Putamen (tissue), 1 donor: Measurements from ENCODE around the gene YBX2.
"Not testable (repeated sequence)": the region's sequence is repeated elsewhere in the genome, so short reads cannot be mapped to it uniquely, and the experiment has no call there.

Source experiments
- DNase-seq: peaks from one replicate; pipeline ENCODE4 v3.0.0-alpha.2; 2016; ENCODE audit warnings: low spot score

The YBX2 gene

GRCh38 chr17:7262935-7263800 is 31.3 kb downstream of the YBX2 start:
- DNase-seq = no peak

DNA sequence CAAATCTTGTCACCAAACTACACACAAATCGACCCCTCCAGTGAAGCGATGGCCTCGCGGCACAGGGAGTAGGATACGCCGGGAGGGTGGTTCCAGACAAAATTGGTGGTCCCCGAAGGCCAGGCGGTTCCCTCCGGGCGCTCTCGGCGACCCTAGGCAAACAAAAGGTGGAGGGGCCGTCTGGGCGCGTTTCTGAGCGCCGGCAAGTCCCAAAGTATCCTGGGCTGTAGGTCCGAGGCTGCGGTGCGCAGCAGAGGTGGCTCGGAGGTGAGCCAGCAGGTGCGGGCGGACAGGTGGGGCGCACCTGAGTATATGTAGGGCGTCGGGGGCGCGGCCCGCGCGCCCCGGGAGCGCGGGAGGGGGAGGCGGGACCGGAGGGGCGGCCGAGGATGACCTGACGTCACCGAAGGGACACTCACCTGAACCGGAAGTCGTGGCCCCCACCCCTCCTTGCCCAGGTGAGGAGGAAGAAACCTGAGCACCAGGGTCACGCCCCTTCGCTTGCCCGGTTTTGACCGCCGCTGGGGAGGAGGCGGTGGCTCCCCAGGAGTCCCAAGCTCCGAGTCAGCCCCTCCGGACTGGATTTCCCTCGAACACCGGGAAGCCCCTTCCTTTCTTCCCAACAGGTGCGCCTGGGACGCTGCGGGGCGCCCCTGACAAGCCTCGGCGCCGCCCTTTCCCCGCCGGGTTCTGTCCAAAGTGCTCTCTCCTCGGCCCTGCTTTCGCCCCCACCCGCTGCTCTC is 32.1 kb downstream of the YBX2 start, which contains the start of gene CLDN7:
CLDN7 (minus strand) TSS at position 287 of the 743 bp plus-strand sequence. CDS start 435 bp downstream, outside the sequence.
- DNase-seq = no peak

GRCh38 chr17:7261379-7262191 is 32.9 kb downstream of the YBX2 start:
- no peak for DNase-seq

- DNase-seq = no peak
Measured at GRCh38 chr17:7260651-7261378, 33.6 kb downstream of the YBX2 start.

GRCh38 chr17:7260151-7260550 is 34.3 kb downstream of the YBX2 start:
- no peak for DNase-seq

DNA sequence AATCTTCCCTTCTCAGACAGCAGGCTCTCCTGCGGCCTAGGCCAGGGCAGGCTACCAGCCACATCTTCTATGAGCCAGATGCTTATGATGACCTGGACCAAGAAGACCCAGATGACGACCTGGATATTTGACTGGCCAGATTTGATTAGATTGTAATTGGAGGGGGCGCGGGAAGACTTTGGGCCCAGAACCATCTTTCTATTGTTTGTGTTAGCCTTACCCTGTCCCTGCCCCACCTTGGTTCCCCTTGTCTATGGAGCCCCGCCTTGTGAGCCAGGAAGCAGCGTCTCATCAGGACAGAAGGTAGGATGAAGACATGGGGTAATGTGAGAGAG is 34.9 kb downstream of the YBX2 start:
- no peak for DNase-seq

DNA sequence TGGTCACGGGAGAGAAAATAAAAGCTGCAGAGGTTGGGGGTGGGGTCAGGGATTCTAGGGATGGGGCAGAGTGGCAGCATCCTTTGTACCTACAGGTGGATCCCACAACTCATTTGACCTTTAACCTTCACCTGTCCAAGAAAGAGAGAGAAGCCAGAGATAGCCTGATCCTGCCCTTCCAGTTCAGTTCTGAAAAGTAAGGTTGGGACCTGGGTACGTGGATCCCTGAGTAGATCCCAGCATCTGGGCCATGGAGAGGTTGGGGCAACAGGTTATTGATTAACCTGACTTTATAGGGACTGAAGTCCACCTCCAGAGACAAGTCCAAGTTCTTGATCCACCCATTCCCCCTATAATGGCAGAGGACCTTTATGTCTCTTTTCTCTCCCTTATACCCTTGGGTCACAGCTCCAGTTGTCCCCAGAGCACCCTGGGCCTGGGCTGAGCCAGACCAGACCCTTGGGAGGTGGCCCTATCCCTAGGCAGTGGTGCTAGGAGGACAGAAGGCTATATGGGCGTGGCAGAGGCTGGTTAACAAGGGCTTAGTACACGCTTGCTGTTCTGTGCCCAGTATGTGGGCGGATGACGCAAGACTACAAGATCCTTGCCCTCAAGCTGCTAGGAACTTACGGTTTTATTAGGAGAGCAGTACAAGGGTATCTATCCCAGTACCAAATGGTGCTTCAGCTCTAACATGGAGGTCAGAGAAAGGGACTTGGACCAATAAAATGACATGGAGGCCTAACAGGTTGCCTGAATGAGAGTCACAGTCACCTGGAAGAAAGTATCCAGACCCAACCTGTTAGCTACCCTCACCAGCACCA is 35.5 kb downstream of the YBX2 start:
- DNase-seq = no peak

- no peak for DNase-seq
Measured at GRCh38 chr17:7256766-7257456, 37.5 kb downstream of the YBX2 start.

DNA sequence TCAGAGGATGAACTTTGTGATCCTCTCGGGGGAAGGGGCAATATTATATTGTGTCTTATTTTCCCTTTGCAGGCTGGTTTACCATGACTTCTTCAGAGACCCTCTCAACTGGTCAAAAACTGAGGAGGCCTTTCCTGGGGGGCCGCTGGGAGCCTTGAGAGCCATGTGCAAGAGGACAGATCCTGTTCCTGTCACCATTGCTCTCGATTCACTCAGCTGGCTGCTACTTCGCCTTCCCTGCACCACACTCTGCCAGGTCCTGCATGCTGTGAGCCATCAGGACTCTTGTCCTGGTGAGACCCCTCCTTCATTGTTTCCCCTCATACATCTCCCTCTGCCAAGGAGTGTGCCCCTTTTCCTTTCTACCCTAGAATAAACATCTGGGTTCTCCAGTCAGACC is 39.9 kb downstream of the YBX2 start:
- DNase-seq = no peak

- no peak for DNase-seq
Measured at GRCh38 chr17:7253082-7253481, 41.4 kb downstream of the YBX2 start.

GRCh38 chr17:7252176-7253043 is 42.0 kb downstream of the YBX2 start, which contains the start of gene ELP5:
TSS of gene ELP5 (plus strand) at chr17:7252215. CDS start at chr17:7252551, 336 bp downstream.
- peak; percentile 90 for DNase-seq

- DNase-seq = peak; percentile 99
Measured at GRCh38 chr17:7251661-7252175, 42.7 kb downstream of the YBX2 start, which contains the start of gene CTDNEP1. TSS of gene CTDNEP1 (minus strand) at chr17:7251734. CDS start at chr17:7251296, 438 bp downstream.

GRCh38 chr17:7250695-7251627 is 43.5 kb downstream of the YBX2 start:
- DNase-seq = no peak

DNA sequence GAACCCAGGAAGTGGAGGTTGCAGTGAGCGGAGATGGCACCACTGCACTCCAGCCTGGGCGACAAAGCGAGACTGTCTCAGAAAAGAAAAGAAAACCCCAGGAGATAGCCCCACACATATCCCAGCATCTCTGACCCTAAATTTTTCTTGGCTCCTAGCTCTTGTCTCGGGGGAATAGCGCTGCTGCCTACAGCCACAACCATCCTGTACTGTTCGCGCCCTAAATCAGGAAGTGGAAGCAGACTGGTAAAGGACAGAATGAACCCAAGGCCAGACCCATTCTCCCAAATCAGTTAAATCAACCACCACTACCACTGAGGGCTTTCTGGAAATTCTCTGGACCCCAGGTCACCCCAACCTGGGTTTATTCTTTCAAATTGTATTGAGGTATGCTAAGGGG is 44.6 kb downstream of the YBX2 start:
- DNase-seq = no peak

DNA sequence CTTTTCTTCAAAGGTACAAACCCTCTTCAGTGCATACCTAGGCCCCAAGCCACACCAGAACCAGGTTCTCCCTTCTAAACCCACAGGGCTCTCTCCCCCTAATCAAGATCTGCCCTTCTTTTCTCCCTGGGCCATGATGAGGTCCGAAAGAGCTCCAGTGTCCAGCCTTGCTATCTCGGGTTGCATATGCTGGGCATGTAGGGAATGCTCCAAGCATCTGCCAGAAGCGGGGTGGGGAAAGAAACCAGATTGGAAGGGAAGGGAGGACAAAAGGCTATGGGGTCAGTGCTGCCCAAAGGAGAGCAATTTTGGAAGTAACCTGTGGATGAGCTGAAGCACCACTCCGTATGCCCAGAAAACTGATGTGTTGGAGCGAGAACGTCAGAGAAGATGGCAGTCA is 45.2 kb downstream of the YBX2 start:
- no peak for DNase-seq

GRCh38 chr17:7248796-7249195 is 45.6 kb downstream of the YBX2 start:
- no peak for DNase-seq

- DNase-seq = no peak
Measured at GRCh38 chr17:7246779-7247178, 47.7 kb downstream of the YBX2 start.

GRCh38 chr17:7243838-7244237 is 50.6 kb downstream of the YBX2 start:
- not testable (repeated sequence) for DNase-seq
